ENCODE results near the gene BPIFB6. TPM values are rescaled to one million over a fixed set of nuclear protein-coding genes. Genes with fewer than 3 reads are reported as not detected.

BPIFB6 gene
- total and polyA plus RNA-seq, 7 experiments from 2014 or later = not detected

DNA sequence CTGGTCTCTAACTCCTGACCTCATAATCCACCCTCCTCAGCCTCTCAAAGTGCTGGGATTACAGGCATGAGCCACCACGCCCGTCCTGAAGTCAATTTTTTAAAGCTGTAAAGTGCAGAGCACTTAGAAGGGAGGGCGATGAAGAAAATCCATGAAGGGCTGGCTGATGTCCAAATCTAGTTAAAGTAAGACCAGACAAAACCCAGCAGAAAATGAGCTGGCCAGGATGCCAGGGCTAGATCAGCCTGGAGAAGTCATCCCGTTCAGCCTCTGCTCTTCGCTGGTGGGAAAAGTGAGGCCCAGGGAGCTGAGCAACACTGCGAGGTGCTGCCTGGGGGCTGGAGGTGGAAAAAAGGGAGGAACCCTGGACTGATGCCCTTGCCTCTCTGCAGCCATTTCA, 51.1 kb downstream of the BPIFB6 start:
- ATAC-seq (no peak), DNase-seq (no peak)
- Histone ChIP-seq H3K36me3 (ENCODE audit: control insufficient read depth in 2 of 3, insufficient read depth in 3 of 3, low read length in 3 of 3) (no peaks in the 10 kb centered on the region), H3K27me3 (ENCODE audit: control insufficient read depth in 2 of 2, insufficient read depth in 2 of 2, low read length in 2 of 2) (no peaks in the 10 kb centered on the region), H3K9me3 (ENCODE audit: control insufficient read depth in 2 of 3, low read length in 3 of 3) (no peaks in the 10 kb centered on the region), H3K27ac (ENCODE audit: low read depth, low read length) (no peak overlapping the region), H3K4me3 (ENCODE audit: low read length) (no peak overlapping the region), H3K4me1 (ENCODE audit: control insufficient read depth in 2 of 2, insufficient read depth in 2 of 2, low read length in 2 of 2) (no peaks in the 10 kb centered on the region)
- POLR2A ChIA-PET = no interaction called here
- H3K36me3 Mint-ChIP-seq = no peaks in the 10 kb centered on the region
- H3K4me1 Mint-ChIP-seq = peaks cover 0 to 2% (median 0%) of the 10 kb centered on the region in 7 donors
- peaks cover 0 to 6% (median 0%) of the 10 kb centered on the region in 11 donors for H3K9me3 Mint-ChIP-seq
- H3K27me3 Mint-ChIP-seq = peaks cover 0 to 7% (median 0%) of the 10 kb centered on the region in 5 donors
- no peak overlapping the region for H3K27ac Mint-ChIP-seq
- H3K4me3 Mint-ChIP-seq = no peak overlapping the region
- intact Hi-C loops (cut with micrococcal nuclease) = no loop called here
- CTCF ChIA-PET = no interaction called here

DNA sequence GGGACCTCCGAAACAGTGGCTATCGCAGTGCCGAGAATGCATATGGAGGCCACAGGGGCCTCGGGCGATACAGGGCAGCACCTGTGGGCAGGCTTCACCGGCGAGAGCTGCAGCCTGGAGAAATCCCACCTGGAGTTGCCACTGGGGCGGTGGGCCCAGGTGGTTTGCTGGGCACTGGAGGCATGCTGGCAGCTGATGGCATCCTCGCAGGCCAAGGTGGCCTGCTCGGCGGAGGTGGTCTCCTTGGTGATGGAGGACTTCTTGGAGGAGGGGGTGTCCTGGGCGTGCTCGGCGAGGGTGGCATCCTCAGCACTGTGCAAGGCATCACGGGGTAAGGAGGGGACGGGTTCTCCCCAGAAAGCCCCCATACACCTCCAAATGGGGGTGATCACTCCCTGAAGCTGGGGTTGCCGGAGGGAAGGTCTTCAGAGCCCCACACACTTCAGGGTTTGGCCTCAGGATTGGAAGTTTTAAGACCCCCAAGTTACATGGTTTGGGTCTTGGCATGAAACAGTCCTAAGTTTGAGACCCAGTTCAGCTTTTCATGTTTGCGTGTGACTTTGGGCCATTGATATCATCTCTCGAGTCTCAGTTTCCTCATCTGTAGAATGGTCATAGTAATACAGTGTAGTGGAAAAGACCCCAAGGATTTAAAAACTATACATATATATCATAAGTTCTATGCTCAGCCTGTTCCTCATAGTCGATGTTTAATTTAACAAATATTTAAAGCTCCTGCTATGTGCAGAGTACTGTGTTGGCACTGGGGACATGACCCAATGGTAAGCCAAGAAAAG, 52.3 kb downstream of the BPIFB6 start:
- Mint-ChIP-seq H3K27ac (no peak overlapping the region), H3K4me1 (peaks cover 0 to 2% (median 0%) of the 10 kb centered on the region in 7 donors), H3K4me3 (no peak overlapping the region), H3K9me3 (peaks cover 0 to 6% (median 0%) of the 10 kb centered on the region in 11 donors), H3K27me3 (peaks cover 0 to 5% (median 0%) of the 10 kb centered on the region in 5 donors), H3K36me3 (no peaks in the 10 kb centered on the region)
- H3K4me3 ChIP-seq (ENCODE audit: low read length) = no peak overlapping the region
- no peak for DNase-seq
- CTCF ChIA-PET = no interaction called here
- no peaks in the 10 kb centered on the region for H3K4me1 ChIP-seq (ENCODE audit: control insufficient read depth in 2 of 2, insufficient read depth in 2 of 2, low read length in 2 of 2)
- no peaks in the 10 kb centered on the region for H3K36me3 ChIP-seq (ENCODE audit: control insufficient read depth in 2 of 3, insufficient read depth in 3 of 3, low read length in 3 of 3)
- no peak overlapping the region for H3K27ac ChIP-seq (ENCODE audit: low read depth, low read length)
- no peaks in the 10 kb centered on the region for H3K27me3 ChIP-seq (ENCODE audit: control insufficient read depth in 2 of 2, insufficient read depth in 2 of 2, low read length in 2 of 2)
- H3K9me3 ChIP-seq (ENCODE audit: control insufficient read depth in 2 of 3, low read length in 3 of 3) = no peaks in the 10 kb centered on the region
- intact Hi-C loops (cut with micrococcal nuclease) = no loop called here
- ATAC-seq = no peak
- POLR2A ChIA-PET = no interaction called here

DNA sequence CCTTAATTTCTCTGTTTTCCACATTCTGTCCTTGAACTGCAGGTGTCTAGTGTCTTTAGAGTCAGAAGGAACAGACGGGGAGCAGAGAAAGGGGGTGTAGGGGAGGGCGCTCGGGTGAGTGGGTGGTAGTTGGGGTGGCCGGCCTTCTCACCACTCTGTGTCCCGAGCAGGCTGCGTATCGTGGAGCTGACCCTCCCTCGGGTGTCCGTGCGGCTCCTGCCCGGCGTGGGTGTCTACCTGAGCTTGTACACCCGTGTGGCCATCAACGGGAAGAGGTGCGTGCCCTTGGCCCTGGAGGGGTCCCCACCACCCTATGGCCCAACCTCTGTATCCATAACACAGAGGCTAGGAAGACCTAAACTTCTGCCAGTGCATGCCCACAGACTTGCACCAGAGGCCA, 53.3 kb downstream of the BPIFB6 start:
- ATAC-seq = no peak
- no peaks in the 10 kb centered on the region for H3K36me3 Mint-ChIP-seq
- H3K4me3 Mint-ChIP-seq = no peak overlapping the region
- no peak overlapping the region for H3K27ac ChIP-seq (ENCODE audit: low read depth, low read length)
- no peaks in the 10 kb centered on the region for H3K9me3 ChIP-seq (ENCODE audit: control insufficient read depth in 2 of 3, low read length in 3 of 3)
- no peaks in the 10 kb centered on the region for H3K27me3 ChIP-seq (ENCODE audit: control insufficient read depth in 2 of 2, insufficient read depth in 2 of 2, low read length in 2 of 2)
- peaks cover 0 to 6% (median 0%) of the 10 kb centered on the region in 11 donors for H3K9me3 Mint-ChIP-seq
- CTCF ChIA-PET = no interaction called here
- DNase-seq = no peak
- no peaks in the 10 kb centered on the region for H3K36me3 ChIP-seq (ENCODE audit: control insufficient read depth in 2 of 3, insufficient read depth in 3 of 3, low read length in 3 of 3)
- no peak overlapping the region for H3K4me3 ChIP-seq (ENCODE audit: low read length)
- POLR2A ChIA-PET = no interaction called here
- H3K4me1 ChIP-seq (ENCODE audit: control insufficient read depth in 2 of 2, insufficient read depth in 2 of 2, low read length in 2 of 2) = no peaks in the 10 kb centered on the region
- H3K4me1 Mint-ChIP-seq = peaks cover 0 to 2% (median 0%) of the 10 kb centered on the region in 7 donors
- H3K27ac Mint-ChIP-seq = no peak overlapping the region
- peaks cover 0 to 5% (median 0%) of the 10 kb centered on the region in 5 donors for H3K27me3 Mint-ChIP-seq
- intact Hi-C loops (cut with micrococcal nuclease) = no loop called here

DNA sequence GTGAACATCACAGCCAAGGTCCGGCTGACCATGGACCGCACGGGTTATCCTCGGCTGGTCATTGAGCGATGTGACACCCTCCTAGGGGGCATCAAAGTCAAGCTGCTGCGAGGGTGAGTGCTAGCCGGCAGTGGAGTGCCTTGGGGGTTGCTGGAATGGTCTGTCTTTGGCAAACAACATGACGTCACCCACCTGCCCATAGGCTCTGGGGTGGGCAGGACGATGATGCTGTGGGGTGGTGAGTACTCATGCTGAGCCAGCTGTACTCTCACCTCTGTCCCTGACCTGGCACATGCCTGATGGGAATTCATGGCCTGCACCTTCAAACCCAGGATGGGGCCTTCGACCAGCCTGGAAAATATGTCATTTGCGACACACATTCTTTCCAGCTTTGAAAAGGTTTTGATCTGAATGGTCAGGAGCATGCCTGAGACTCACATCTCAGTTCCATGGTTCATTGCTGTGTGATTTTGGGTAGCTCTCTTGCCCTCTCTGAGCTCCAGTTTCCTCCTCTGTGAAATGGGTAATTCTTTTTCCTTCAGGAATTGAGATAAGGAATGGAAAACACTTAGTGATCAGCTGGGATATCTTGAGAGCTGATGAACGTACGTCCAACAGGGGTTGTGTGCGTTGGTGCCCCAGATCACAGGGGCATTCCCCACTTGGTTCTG, 54.7 kb downstream of the BPIFB6 start:
- DNase-seq = no peak
- no peaks in the 10 kb centered on the region for H3K9me3 ChIP-seq (ENCODE audit: control insufficient read depth in 2 of 3, low read length in 3 of 3)
- Mint-ChIP-seq H3K4me3 (no peak overlapping the region), H3K9me3 (peaks cover 0 to 1% (median 0%) of the 10 kb centered on the region in 11 donors), H3K27ac (no peak overlapping the region), H3K36me3 (no peaks in the 10 kb centered on the region), H3K27me3 (no peaks in the 10 kb centered on the region), H3K4me1 (no peaks in the 10 kb centered on the region)
- ChIA-PET CTCF (interaction anchor here (0.6 kb wide), 1 partner anchor 10 kb away, joined by 3 read pairs; no protein-coding TSS in a partner anchor), POLR2A (no interaction called here)
- no peak overlapping the region for H3K27ac ChIP-seq (ENCODE audit: low read depth, low read length)
- no peak overlapping the region for H3K4me3 ChIP-seq (ENCODE audit: low read length)
- no peak for ATAC-seq
- intact Hi-C loops (cut with micrococcal nuclease) = no loop called here
- no peaks in the 10 kb centered on the region for H3K27me3 ChIP-seq (ENCODE audit: control insufficient read depth in 2 of 2, insufficient read depth in 2 of 2, low read length in 2 of 2)
- no peaks in the 10 kb centered on the region for H3K4me1 ChIP-seq (ENCODE audit: control insufficient read depth in 2 of 2, insufficient read depth in 2 of 2, low read length in 2 of 2)
- no peaks in the 10 kb centered on the region for H3K36me3 ChIP-seq (ENCODE audit: control insufficient read depth in 2 of 3, insufficient read depth in 3 of 3, low read length in 3 of 3)

DNA sequence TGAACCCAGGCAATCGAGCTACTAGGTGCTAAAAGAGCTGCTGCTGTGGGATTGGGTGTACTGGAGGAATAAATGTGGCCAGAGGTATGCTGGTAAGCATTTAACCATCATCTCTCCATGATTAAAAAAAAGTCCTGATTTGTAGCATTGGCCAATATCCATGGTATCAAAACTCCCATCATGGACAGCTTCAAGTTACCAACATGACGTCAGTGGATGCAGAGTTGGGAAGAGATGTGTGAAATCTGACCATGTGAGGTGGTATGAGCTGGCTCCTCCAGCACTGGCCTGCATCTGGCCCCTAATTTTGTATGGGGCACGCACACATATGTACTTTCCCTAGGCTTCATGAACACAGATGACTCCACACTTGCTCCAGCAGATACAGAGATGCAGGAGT, 59.7 kb downstream of the BPIFB6 start:
- Histone ChIP-seq H3K36me3 (ENCODE audit: control insufficient read depth in 2 of 3, insufficient read depth in 3 of 3, low read length in 3 of 3) (no peaks in the 10 kb centered on the region), H3K4me3 (ENCODE audit: low read length) (no peak overlapping the region), H3K27me3 (ENCODE audit: control insufficient read depth in 2 of 2, insufficient read depth in 2 of 2, low read length in 2 of 2) (no peaks in the 10 kb centered on the region), H3K9me3 (ENCODE audit: control insufficient read depth in 2 of 3, low read length in 3 of 3) (no peaks in the 10 kb centered on the region), H3K27ac (ENCODE audit: low read depth, low read length) (no peak overlapping the region), H3K4me1 (ENCODE audit: control insufficient read depth in 2 of 2, insufficient read depth in 2 of 2, low read length in 2 of 2) (peaks cover 0 to 8% of the 10 kb centered on the region in 2 donors)
- peak overlapping the region in 1 of 9 donors; percentile 62 for H3K27ac Mint-ChIP-seq
- peaks cover 0 to 12% (median 5%) of the 10 kb centered on the region in 7 donors for H3K4me1 Mint-ChIP-seq
- H3K36me3 Mint-ChIP-seq = peaks cover 0 to 4% (median 0%) of the 10 kb centered on the region in 5 donors
- intact Hi-C loops (cut with micrococcal nuclease) = loop anchor here in 1 of 2 donors (10.0 kb wide), 1 partner anchor 354 kb away; the partner anchor contains the start of gene SNTA1
- DNase-seq (no peak), ATAC-seq (no peak)
- H3K4me3 Mint-ChIP-seq = no peak overlapping the region
- peaks cover 0 to 3% (median 0%) of the 10 kb centered on the region in 11 donors for H3K9me3 Mint-ChIP-seq
- ChIA-PET CTCF (no interaction called here), POLR2A (no interaction called here)
- no peaks in the 10 kb centered on the region for H3K27me3 Mint-ChIP-seq

DNA sequence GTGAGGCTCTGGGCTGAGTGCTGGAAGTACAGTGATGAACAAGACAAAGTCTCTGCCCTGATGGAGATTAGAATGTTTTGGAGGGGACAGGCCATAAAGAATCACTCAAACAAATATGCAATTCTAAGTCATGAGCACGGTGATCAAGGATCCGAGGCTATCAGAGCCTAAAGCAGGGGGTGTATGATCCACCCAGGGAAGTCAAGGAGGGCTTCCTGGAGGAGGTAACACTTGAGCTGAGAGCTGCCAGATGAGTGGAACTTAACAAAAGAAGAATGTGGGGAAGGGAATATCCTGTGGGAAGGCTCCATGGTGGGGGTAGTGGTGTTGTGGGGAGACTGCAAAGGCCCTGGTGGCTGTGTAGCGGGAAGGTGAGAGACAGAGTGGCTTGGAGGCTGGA, 60.2 kb downstream of the BPIFB6 start:
- Mint-ChIP-seq H3K36me3 (peaks cover 0 to 4% (median 0%) of the 10 kb centered on the region in 5 donors), H3K4me3 (no peak overlapping the region), H3K4me1 (peaks cover 0 to 12% (median 5%) of the 10 kb centered on the region in 7 donors), H3K9me3 (peaks cover 0 to 3% (median 0%) of the 10 kb centered on the region in 11 donors), H3K27me3 (no peaks in the 10 kb centered on the region), H3K27ac (no peak overlapping the region)
- no peak for ATAC-seq
- DNase-seq = no peak
- Histone ChIP-seq H3K4me3 (ENCODE audit: low read length) (no peak overlapping the region), H3K4me1 (ENCODE audit: control insufficient read depth in 2 of 2, insufficient read depth in 2 of 2, low read length in 2 of 2) (peaks cover 0 to 8% of the 10 kb centered on the region in 2 donors), H3K27ac (ENCODE audit: low read depth, low read length) (no peak overlapping the region), H3K9me3 (ENCODE audit: control insufficient read depth in 2 of 3, low read length in 3 of 3) (no peaks in the 10 kb centered on the region), H3K36me3 (ENCODE audit: control insufficient read depth in 2 of 3, insufficient read depth in 3 of 3, low read length in 3 of 3) (no peaks in the 10 kb centered on the region), H3K27me3 (ENCODE audit: control insufficient read depth in 2 of 2, insufficient read depth in 2 of 2, low read length in 2 of 2) (no peaks in the 10 kb centered on the region)
- POLR2A ChIA-PET = no interaction called here
- CTCF ChIA-PET = interaction anchor here (0.7 kb wide), 1 partner anchor 417 kb away, joined by 3 read pairs; no protein-coding TSS in a partner anchor
- intact Hi-C loops (cut with micrococcal nuclease) = loop anchor here in 1 of 2 donors (10.0 kb wide), 1 partner anchor 353 kb away; the partner anchor contains the start of gene SNTA1

All from naive thymus-derived CD4-positive, alpha-beta T cell (primary cell).